NOMO-1 (cell line): ENCODE results near the gene CCNYL1.

Experiments
- DNase-seq, 2 experiments: peaks; one replicate each; lab custom pipeline; 2025; ENCODE audit not compliant: unreplicated experiment in 2 of 2; lab: John Stamatoyannopoulos, UW

The CCNYL1 gene

GRCh38 chr2:207764096-207764630 lies 52.7 kb downstream of the CCNYL1 start:
- no peak for DNase-seq

DNA sequence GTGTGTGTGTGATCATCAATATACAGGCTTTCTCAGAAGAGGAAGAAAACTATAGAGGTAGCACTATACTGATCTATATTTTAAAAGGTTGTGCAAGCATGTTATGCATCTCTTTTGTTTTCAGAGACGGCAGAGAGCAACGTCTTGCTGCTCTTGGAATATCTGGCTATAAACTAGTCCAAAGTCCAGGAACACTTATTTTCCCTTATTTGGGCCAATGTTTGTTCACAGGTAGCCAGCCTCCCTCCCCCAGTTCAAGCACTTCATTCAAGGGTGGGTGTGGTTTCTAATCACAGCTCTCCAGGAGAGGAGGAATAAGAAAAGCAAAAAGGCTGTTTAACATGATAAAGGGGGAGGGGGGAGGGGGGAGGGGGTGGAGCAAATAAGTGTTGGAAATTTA lies 54.1 kb downstream of the CCNYL1 start:
- DNase-seq = peak in 1 of 2 experiments; percentile 8

GRCh38 chr2:207766041-207766551 lies 54.7 kb downstream of the CCNYL1 start:
- no peak for DNase-seq

GRCh38 chr2:207766697-207767460 lies 55.4 kb downstream of the CCNYL1 start:
- no peak for DNase-seq

DNA sequence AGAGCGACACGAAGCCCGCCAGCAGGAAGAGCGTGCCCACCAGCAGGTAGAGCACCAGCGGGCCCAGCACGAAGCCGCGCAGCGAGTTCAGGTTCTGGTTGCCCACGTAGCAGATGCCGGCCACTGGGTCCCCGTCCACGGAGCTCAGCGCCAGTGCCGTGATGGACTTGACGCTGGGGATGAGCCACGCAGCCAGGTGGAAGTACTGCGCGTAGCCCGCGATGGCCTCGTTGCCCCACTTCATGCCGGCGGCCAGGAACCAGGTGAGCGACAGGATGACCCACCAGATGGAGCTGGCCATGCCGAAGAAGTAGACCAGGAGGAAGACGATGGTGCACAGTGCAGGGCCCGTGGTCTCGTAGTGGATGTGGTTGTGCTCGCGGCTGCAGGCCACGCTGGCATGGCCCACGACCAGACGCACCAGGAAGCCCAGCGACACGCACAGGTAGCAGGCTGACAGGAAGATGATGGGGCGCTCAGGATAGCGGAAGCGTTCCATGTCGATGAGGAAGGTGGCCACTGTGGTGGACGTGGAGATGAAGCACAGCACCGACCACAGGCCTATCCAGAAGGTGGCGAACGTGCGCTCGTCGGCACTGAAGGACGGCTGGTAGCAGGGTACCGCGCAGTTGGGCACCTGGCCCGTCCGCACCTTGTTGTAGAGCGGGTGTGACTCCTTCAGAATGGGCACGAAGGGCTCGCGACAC lies 56.2 kb downstream of the CCNYL1 start:
- no peak for DNase-seq

DNA sequence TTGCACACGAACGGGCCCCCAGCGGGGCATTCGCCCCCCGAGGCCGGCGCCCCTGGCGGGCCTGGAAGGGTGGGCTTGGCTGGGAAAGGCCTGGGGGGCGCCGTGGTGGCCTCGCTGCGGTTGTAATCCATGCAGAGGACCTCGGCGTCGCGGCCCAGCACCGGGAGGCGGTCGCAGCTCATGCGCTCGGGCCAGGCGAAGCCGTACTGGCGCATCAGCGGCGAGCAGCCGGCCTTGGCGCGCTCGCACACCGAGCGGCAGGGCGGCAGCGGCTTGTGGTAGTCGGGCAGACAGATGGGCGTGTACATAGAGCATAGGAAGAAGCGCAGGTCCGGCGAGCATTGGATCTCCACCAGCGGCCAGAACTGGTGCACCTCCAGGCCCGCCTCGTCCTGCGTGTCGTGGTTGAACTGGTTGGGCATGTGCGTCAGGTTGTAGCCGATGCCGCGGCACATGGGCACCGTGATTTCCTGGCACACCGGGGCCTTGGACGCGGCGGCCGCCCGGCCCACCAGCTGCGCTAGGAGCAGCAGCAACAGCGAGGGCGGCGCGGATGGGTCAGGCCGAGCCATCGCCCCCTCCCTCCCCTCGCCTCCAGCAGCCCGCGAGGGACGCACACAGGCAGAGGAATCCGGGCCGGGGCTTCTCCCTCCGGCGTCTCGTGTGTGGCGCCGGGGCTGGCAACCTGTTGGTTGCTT lies 56.9 kb downstream of the CCNYL1 start:
- no peak for DNase-seq

GRCh38 chr2:207768866-207769596 lies 57.6 kb downstream of the CCNYL1 start:
- peak in 1 of 2 experiments; percentile 16 for DNase-seq

GRCh38 chr2:207770602-207771404 lies 59.4 kb downstream of the CCNYL1 start:
- DNase-seq = peak; percentile 49 to 57

DNA sequence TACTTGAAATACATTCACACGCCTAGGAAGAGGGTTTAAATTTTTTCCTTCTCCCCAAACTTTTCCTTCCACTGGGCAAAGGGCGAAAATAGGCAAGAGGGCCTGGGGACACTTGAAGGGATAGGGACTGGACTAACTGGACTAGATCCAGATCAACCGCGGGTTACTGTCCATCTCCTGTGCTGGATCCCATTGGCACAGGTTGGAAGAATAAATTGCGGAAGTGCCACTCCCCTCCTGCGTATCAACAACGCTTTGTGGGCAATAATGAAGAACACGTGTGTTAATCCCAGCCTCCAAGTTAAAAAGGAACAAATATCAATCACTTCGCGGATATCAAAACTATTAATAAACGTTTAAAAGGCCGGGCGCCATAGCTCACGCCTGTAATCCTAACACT lies 60.0 kb downstream of the CCNYL1 start:
- DNase-seq = peak in 1 of 2 experiments; percentile 57

DNA sequence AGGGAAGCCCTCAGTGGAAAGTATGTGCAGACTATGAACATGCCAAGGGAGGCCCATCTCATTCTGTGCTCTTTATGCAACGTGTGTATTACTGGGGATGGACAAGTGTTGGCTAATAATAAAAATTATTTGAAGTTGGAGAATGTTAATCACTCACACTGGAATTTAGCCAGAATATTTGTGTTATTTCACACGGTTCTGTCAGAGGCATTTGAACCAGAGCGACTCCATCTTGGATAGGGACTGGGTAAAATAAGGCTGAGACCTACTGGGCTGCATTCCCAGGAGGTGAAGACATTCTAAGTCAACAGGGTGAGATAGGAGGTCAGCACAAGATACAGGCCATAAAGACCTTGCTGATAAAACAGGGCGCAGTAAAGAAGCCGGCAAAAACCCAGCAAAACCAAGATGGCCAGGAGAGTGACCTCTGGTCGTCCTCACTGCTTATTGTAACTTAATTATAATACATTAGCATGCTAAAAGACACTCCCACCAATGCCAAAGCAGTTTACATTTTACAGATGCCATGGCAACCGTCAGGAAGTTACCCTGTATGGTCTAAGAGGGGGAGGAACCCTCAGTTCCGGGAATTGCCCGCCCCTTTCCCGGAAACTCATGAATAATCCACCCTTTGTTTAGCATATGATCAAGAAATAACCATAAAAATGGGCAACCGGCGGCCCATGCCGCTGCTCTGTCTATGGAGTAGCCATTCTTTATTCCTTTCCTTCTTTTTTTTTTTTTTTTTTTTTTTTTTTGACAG lies 60.8 kb downstream of the CCNYL1 start:
- no peak for DNase-seq

- no peak for DNase-seq
These were observed 61.4 kb downstream of the CCNYL1 start for GRCh38 chr2:207772844-207773205.

DNA sequence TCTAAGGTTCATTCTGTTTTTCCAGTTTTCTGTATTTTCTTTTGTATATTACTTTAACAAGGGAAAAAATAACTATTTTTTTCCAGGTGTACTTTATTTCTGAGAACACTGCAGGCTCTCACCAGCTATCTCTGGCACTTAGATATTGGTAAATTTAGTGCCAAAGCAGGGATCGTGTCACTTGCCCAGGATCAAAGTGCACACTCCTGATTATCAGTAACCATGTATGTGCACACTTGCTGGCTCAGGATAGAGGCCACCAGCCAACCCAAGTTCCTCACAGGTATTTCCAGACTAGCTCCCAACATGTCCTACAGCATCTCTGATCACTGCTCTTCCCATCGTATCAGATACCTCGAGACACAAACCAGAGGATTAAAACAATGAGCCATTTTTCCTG lies 64.0 kb downstream of the CCNYL1 start:
- DNase-seq = no peak

DNA sequence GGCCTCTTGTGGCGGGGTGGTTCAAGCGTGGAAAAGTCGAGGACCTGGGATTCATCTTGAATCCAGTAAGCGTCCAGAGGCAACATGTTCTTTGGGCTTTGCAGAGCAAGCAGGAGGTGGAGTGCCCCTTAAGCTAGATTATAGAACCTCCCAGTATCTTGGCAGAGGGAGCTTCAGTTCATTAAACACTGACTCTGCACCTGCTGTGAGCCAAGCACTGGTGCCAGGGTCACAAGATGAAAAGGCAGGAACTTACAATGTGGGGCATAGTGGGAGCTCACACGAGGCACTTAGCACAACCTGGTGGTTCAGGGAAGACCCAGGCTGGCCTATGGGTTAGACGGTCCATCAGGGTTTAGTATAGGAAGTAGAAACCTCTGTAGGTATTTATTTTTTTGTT lies 65.7 kb downstream of the CCNYL1 start:
- no peak for DNase-seq

DNA sequence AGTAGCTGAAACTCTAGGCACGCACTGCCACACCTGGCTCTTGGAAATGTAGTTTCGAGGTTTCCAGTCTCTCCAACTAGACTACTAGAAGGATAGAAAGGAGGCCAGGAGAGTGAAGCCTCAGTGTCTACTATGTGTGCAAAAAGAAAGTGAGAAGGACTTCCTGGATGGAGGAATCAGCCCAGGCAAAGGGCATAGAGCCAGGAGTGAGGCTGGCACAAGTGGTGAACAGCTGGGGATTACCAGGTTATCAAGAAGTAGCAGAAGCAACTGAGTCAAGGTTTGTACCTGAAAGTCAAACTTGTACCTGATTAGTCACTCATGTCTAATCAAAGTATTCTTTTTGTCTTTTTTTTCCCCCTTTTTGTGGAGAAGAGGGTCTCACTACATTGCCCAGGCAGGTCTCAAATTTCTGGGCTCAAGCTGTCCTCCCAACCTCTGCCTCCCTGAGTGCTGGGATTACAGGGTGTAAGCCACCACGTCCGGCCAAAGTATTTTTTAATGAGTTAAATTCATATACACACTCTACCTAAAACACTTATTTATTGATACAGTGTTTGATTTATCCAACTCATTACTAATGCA lies 67.0 kb downstream of the CCNYL1 start:
- DNase-seq = no peak

DNA sequence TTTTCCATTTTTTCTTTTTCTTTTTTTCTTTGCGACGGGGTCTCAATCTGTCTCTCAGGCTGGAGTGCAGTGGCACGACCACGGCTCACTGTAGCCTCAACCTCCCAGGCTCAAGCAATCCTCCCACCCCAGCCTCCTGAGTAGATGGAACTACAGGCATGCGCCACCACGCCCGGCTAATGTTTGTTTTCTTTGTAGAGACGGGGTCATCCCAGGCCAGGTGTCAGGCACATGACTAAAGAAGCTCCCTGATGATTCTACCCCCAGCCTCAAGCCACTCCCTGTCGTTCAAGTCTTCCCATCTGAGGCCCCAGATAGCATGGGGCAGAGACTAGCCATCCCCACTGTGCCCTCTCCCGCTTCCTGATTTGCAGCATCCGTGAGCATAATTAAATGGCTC lies 68.1 kb downstream of the CCNYL1 start:
- no peak for DNase-seq

GRCh38 chr2:207782238-207783030 lies 71.0 kb downstream of the CCNYL1 start:
- no peak for DNase-seq

DNA sequence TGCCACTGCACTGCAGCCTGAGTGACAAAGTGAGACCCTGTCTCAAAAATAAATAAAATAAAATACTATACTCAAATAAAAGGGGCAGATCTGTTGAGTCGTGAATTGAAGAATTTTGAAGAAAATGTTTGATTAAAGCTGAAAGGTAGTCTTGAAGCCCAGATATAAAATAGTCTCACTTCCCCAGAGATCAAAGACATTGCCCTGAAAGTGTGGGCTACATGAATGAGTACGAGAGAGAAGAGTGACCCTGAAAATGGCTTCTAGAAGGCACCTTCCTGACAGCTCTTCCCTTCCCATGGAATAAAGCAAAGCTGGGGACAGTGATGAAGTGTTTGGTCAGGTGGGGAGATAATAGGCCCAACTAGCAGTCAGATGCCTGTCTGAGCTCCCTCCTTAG lies 72.1 kb downstream of the CCNYL1 start:
- DNase-seq = no peak

DNA sequence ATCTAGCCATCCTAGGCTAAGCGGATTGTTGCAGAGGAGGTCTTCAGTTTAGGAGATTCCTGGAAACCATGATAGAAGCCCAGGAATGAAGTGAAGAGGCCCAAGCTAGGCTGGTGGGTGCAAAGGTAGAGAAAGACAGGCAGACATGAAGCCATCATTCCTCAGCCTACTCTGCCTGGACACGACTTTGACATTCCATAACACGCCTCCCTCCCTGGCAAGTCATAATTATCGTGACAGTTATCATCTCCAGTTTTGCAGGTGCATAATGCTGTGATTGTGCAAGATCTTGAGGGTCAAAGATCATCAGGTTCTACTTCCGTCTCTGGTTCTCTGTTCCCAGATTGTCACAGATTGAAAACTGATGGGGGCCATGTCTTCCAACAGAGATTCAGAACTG lies 73.5 kb downstream of the CCNYL1 start:
- peak in 1 of 2 experiments; percentile 20 for DNase-seq
